GM13976 (cell line): Measurements from ENCODE around the gene GTF3C4.

Experiments used
- DNase-seq: peaks from one replicate; pipeline ENCODE4 v3.0.0; 2012; ENCODE audit warnings: low spot score
- in situ Hi-C: fragments of 300-500 bp; cut with MboI; formaldehyde crosslinking; loops from one replicate; pipeline ENCODE4 v1.12.0; 2022; ENCODE audit warnings: low sequenced_read_pairs, mixed read lengths, inconsistent platforms; ENCODE audit not compliant: unreplicated experiment
- TF ChIP-seq, protein P1 (sequence below): IDR thresholded peaks from 2 replicates; pipeline ENCODE4 v1.5.1; 2012; ENCODE audit warnings: borderline replicate concordance, mild to moderate bottlenecking; ENCODE audit not compliant: insufficient read depth; ENCODE audit errors: extremely low read depth, missing control alignments, control extremely low read depth

The GTF3C4 gene

GRCh38 chr9:132732326-132733259 is 62.3 kb downstream of the GTF3C4 start:
- in situ Hi-C loops: no loop called here
- no peak for DNase-seq
- TF ChIP-seq, protein P1, sequence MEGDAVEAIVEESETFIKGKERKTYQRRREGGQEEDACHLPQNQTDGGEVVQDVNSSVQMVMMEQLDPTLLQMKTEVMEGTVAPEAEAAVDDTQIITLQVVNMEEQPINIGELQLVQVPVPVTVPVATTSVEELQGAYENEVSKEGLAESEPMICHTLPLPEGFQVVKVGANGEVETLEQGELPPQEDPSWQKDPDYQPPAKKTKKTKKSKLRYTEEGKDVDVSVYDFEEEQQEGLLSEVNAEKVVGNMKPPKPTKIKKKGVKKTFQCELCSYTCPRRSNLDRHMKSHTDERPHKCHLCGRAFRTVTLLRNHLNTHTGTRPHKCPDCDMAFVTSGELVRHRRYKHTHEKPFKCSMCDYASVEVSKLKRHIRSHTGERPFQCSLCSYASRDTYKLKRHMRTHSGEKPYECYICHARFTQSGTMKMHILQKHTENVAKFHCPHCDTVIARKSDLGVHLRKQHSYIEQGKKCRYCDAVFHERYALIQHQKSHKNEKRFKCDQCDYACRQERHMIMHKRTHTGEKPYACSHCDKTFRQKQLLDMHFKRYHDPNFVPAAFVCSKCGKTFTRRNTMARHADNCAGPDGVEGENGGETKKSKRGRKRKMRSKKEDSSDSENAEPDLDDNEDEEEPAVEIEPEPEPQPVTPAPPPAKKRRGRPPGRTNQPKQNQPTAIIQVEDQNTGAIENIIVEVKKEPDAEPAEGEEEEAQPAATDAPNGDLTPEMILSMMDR: no peak

- in situ Hi-C loops: no loop called here
- TF ChIP-seq, protein P1: no peak
- DNase-seq: no peak
These were observed 63.1 kb downstream of the GTF3C4 start for GRCh38 chr9:132733260-132733815.

DNA sequence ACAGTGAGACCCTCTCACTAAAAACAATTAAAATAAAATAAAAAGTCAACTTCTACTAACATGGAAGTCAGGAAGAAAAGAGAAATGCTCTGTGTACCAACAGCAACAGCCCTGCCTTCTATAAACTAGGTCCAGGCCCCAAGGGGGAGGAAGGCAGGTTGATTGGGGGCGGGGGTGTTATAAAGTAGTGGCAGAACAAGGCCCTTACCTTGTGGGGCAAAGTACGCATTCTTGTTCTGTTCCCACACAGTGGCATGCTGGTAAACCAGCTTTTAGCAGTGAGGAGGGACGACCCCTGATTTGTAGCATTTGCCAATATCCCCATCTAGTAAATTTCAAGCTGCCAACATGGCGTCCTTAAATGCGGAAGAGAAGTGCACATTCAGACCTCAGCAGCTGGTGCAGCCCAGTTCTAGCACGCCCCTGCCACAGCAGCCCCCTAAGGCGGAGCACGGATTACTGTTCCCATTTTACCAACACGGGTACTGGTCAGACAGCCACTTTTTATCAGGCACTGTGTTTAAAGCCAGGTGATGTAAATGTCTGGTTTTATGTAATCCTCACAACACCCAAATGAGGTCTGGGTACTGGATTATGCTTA is 69.5 kb downstream of the GTF3C4 start:
- in situ Hi-C loops: no loop called here
- DNase-seq: no peak
- TF ChIP-seq, protein P1: no peak

GRCh38 chr9:132740526-132741309 is 70.5 kb downstream of the GTF3C4 start:
- DNase-seq: no peak
- in situ Hi-C loops: no loop called here
- TF ChIP-seq, protein P1: no peak

- no peak for DNase-seq
- in situ Hi-C loops: no loop called here
- TF ChIP-seq, protein P1: no peak
These were observed 72.6 kb downstream of the GTF3C4 start for GRCh38 chr9:132742821-132743311.
